ENCODE measurements around the gene DPH2. TPM values are rescaled to one million over a fixed set of nuclear protein-coding genes. Genes with fewer than 3 reads are reported as not detected.
A peak's percentile ranks its signal among the peaks of the same experiment; 100 is the strongest.

DPH2 gene
- total RNA-seq, 1 donor from 2014 or later = 69.3 TPM

- H3K9me3 ChIP-seq = no peaks in the 10 kb centered on the region
- no peak overlapping the region for H3K4me3 ChIP-seq
- intact Hi-C loops (cut with DNase I) = loop anchor here (5.0 kb wide), 1 partner anchor 404 kb away; no protein-coding TSS in a partner anchor
- TF ChIP-seq CTCF (IDR thresholded peaks at IDR 0.05) = no peak
- peaks cover 5 to 13% of the 10 kb centered on the region in 2 donors for H3K36me3 ChIP-seq
- no peak for DNase-seq (ENCODE audit: low spot score in 2 of 2)
- H3K27ac ChIP-seq = no peak overlapping the region
- H3K27me3 ChIP-seq = peaks cover 7% of the 10 kb centered on the region
- H3K4me1 ChIP-seq = peaks cover 8 to 14% of the 10 kb centered on the region in 2 donors
Observed at GRCh38 chr1:43930949-43931275, 38.9 kb upstream of the DPH2 start.

GRCh38 chr1:43931711-43932660 is 37.8 kb upstream of the DPH2 start:
- H3K27me3 ChIP-seq = peaks cover 7% of the 10 kb centered on the region
- TF ChIP-seq CTCF (IDR thresholded peaks at IDR 0.05) = no peak
- no peak overlapping the region for H3K27ac ChIP-seq
- intact Hi-C loops (cut with DNase I) = loop anchor here (5.0 kb wide), 1 partner anchor 405 kb away; no protein-coding TSS in a partner anchor
- no peaks in the 10 kb centered on the region for H3K9me3 ChIP-seq
- DNase-seq (ENCODE audit: low spot score in 2 of 2) = no peak
- no peak overlapping the region for H3K4me3 ChIP-seq
- peaks cover 0 to 3% of the 10 kb centered on the region in 2 donors for H3K36me3 ChIP-seq
- peaks cover 8 to 19% of the 10 kb centered on the region in 2 donors for H3K4me1 ChIP-seq

GRCh38 chr1:43932786-43933385 is 36.9 kb upstream of the DPH2 start:
- intact Hi-C loops (cut with DNase I) = loop anchor here (1.0 to 5.0 kb wide), 2 partner anchors 170 to 406 kb away; no protein-coding TSS in a partner anchor
- no peak overlapping the region for H3K27ac ChIP-seq
- DNase-seq (ENCODE audit: low spot score in 2 of 2) = no peak

GRCh38 chr1:43933386-43934100 is 36.3 kb upstream of the DPH2 start, which contains the start of gene ARTN:
Gene ARTN (plus strand): TSS chr1:43933801. CDS start chr1:43935657, 1,856 bp downstream.
- no peak within 1 kb of the TSS for H3K27ac ChIP-seq
- DNase-seq (ENCODE audit: low spot score in 2 of 2) = no peak
- intact Hi-C loops (cut with DNase I) = loop anchor here (1.0 to 5.0 kb wide), 2 partner anchors 170 to 406 kb away; no protein-coding TSS in a partner anchor

More at GRCh38 chr1:43932786-43933385, 36.9 kb upstream of the DPH2 start:
- Histone ChIP-seq H3K27me3 (peaks cover 7% of the 10 kb centered on the region), H3K36me3 (peaks cover 0 to 3% of the 10 kb centered on the region in 2 donors), H3K4me3 (peak overlapping the region; percentile 55 to 62), H3K4me1 (peaks cover 8 to 19% of the 10 kb centered on the region in 2 donors), H3K9me3 (no peaks in the 10 kb centered on the region)
- TF ChIP-seq CTCF (IDR thresholded peaks at IDR 0.05) = no peak

More at GRCh38 chr1:43933386-43934100, 36.3 kb upstream of the DPH2 start, which contains the start of gene ARTN:
- TF ChIP-seq CTCF (IDR thresholded peaks at IDR 0.05) = no peak
- H3K36me3 ChIP-seq = peaks cover 0 to 3% of the 10 kb centered on the region in 2 donors
- peaks cover 8 to 19% of the 10 kb centered on the region in 2 donors for H3K4me1 ChIP-seq
- H3K9me3 ChIP-seq = no peaks in the 10 kb centered on the region
- peak within 1 kb of the TSS; percentile 55 to 62 for H3K4me3 ChIP-seq
- H3K27me3 ChIP-seq = peaks cover 7% of the 10 kb centered on the region

All from ascending aorta (tissue), 2 donors.